ENCODE measurements around the gene CTCFL.

- TF ChIP-seq CTCF (IDR thresholded peaks at IDR 0.05) (no peak), POLR2A (IDR thresholded peaks at IDR 0.05) (no peak)
These were observed 1.2 kb downstream of the CTCFL start for GRCh38 chr20:57523782-57524181.
